Activated T-helper 1 cell treated with anti-CD3 and anti-CD28 coated beads, Interleukin-12 subunit alpha, Interleukin-12 subunit beta, Interleukin-2, Interleukin-4 antibody, amounts not matched to agents 30 ng/mL and 10 ng/mL and 1 ng/mL, durations not matched to agents 14 hours and 24 hours and 36 hours (primary cell): ENCODE measurements around the gene ROR2. TPM values are rescaled to one million over a fixed set of nuclear protein-coding genes. Genes with fewer than 3 reads are reported as not detected.

Experiments used
- DNase-seq: peaks from one replicate; pipeline ENCODE4 v3.0.0; 2021; ENCODE audit warnings: low spot score
- H3K27ac Mint-ChIP-seq: one replicate; pipeline ENCODE4 v1.8.0; 2021; ENCODE audit warnings: mild to moderate bottlenecking, mixed read lengths
- H3K27me3 Mint-ChIP-seq: one replicate; pipeline ENCODE4 v1.8.0; 2022; ENCODE audit warnings: mild to moderate bottlenecking, moderate library complexity, mixed read lengths; ENCODE audit not compliant: insufficient read depth
- H3K36me3 Mint-ChIP-seq: one replicate; pipeline ENCODE4 v1.8.0; 2021; ENCODE audit warnings: low read depth, mixed read lengths
- H3K4me1 Mint-ChIP-seq: one replicate; pipeline ENCODE4 v1.8.0; 2021; ENCODE audit warnings: low read depth, mixed read lengths
- H3K4me3 Mint-ChIP-seq: one replicate; pipeline ENCODE4 v1.8.0; 2021; ENCODE audit warnings: mild to moderate bottlenecking, moderate library complexity, mixed read lengths
- H3K9me3 Mint-ChIP-seq: one replicate; pipeline ENCODE4 v1.8.0; 2021; ENCODE audit warnings: mixed read lengths
- intact Hi-C: fragments of 100-400 bp; cut with micrococcal nuclease; formaldehyde crosslinking; loops from one replicate; pipeline ENCODE4 v1.15.1; 2024
- total RNA-seq: library from RNA; stranded (reverse); gene quantifications from 2 replicates; pipeline ENCODE4 v1.2.3, GENCODE V29; 2022

Gene ROR2
- total RNA-seq, 1 donor from 2014 or later, result 1.6 TPM

DNA sequence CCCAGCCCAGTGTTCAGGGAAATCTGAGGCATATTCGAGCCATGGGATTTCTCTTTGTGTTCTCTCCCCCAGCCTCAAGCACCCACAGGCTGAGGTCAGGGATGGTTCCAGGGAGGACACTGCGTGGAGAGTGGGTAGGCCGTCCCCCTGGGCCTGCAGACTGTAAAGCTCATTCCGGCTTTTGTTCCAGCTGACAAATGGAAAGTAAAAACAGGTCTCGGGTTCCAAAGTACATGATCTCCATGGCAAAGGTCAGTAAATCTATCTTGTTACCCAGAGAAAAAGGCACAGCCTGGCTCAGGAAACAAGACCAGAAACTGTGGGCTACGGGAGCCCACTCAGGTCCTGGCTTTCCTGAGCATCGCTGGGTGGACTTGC lies 116.2 kb downstream of the ROR2 start:
- no peaks in the 10 kb centered on the region for H3K9me3 Mint-ChIP-seq
- DNase-seq, result no peak
- intact Hi-C loops, result no loop called here
- H3K36me3 Mint-ChIP-seq, result no peaks in the 10 kb centered on the region
- no peak overlapping the region for H3K27ac Mint-ChIP-seq
- no peaks in the 10 kb centered on the region for H3K4me1 Mint-ChIP-seq
- peaks cover 5% of the 10 kb centered on the region for H3K27me3 Mint-ChIP-seq
- H3K4me3 Mint-ChIP-seq, result no peak overlapping the region

DNA sequence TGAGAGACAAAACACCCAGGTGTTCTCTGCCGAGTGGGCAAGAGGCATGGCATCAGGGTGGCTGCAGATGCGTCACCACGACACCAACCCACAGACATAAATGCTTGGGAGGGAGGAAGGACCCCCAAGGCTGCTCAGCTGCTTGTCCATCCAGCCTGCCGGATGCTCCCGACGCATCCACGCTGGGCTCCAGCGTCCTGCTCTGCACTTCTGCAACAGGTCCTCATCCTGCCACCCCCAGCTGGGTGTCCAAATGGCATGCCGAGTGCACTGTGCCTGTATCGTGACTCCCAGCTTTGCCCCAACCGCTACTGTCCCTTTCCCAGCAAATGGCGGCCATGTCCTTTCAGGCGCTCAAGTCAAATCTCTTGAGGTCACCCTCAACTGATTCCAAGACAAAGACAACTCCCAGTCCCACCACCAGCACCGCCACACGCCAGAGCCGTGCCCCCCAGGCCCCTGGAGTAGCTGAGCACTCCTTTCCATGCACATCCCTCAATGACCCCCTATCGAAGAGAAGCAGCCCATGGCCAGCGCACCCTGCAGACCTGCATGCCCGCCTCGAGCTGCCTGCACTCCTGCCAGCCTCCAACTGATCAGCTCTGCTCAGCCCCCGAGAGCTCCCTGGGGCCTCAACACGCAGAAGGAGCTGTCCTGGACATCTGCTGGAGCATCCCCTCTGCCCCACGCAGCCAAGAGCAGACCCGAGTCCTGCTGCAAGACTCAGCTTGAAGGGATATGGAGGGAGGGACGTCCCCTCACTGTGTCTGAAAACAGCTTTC lies 116.7 kb downstream of the ROR2 start:
- Mint-ChIP-seq H3K27ac (no peak overlapping the region), H3K27me3 (peaks cover 8% of the 10 kb centered on the region)

DNA sequence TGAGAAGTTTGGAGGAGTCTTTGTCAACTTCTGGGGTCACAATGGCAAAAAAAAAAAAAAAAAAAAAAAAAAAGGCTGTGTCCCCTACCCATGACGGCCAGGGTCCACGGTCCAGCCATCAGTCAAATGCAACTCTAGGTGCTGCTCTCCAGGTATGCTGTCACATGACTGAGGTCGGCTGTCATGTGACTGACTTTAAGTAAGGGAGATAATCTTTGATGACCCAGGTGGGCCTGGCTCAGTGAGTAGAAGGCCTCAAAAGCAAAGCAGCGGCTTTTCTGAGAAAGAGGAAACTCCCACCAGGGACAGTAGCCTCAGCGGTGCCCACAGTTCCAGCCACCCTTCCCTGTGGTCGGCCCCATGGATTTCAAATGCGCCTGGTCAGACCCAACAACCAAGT lies 117.7 kb downstream of the ROR2 start:
- Mint-ChIP-seq H3K4me1 (no peaks in the 10 kb centered on the region), H3K27ac (no peak overlapping the region), H3K36me3 (no peaks in the 10 kb centered on the region), H3K4me3 (no peak overlapping the region), H3K27me3 (peaks cover 9% of the 10 kb centered on the region), H3K9me3 (no peaks in the 10 kb centered on the region)
- intact Hi-C loops, result no loop called here
- DNase-seq, result no peak

More for the DNA sequence above, 116.7 kb downstream of the ROR2 start:
- DNase-seq, result no peak
- no peaks in the 10 kb centered on the region for H3K9me3 Mint-ChIP-seq
- intact Hi-C loops, result no loop called here
- H3K4me1 Mint-ChIP-seq, result no peaks in the 10 kb centered on the region
- no peaks in the 10 kb centered on the region for H3K36me3 Mint-ChIP-seq
- no peak overlapping the region for H3K4me3 Mint-ChIP-seq

DNA sequence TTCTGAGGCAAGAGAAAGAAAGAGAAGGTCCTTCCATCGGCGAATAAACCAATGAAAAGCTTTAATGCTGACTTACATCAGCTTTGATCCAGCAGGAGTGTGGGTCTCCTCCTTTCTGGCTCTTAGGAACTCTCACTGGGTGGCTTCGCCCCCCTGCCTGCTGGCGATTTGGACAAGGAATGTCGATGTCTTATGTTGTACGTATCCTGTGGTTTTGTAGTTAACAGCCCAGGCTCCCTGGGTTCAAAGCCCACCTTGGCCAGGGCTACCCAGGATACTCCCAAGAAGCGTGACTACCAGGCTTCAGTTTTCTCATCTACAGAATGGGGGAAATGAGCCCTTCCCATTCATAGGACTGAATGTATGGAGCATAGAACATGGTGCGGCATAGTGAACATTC lies 124.2 kb downstream of the ROR2 start:
- Mint-ChIP-seq H3K27me3 (peaks cover 14% of the 10 kb centered on the region), H3K27ac (no peak overlapping the region), H3K36me3 (no peaks in the 10 kb centered on the region), H3K4me3 (no peak overlapping the region), H3K9me3 (no peaks in the 10 kb centered on the region), H3K4me1 (no peaks in the 10 kb centered on the region)
- intact Hi-C loops, result no loop called here
- DNase-seq, result no peak

DNA sequence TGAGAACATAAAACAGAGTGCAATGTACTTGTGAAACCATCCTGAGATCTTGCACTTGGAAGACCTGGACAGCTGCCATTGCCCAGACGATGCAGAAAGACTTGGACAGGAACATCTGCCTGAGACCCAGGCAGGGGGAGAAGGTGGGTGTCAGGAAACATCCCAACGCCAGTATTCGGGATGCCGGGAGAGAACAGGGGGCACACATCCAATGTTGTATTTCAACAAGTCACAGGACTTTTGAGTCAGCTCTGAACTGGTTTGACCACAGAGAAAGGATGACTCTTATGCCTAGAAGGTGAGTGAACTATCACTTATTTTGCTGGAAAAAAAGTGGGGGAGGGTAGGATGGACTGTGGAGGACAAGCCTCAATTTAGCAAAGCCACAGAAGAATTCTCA lies 124.6 kb downstream of the ROR2 start:
- H3K27me3 Mint-ChIP-seq, result peaks cover 14% of the 10 kb centered on the region
- H3K36me3 Mint-ChIP-seq, result no peaks in the 10 kb centered on the region
- intact Hi-C loops, result no loop called here
- no peak for DNase-seq
- H3K4me1 Mint-ChIP-seq, result no peaks in the 10 kb centered on the region
- no peak overlapping the region for H3K4me3 Mint-ChIP-seq
- no peak overlapping the region for H3K27ac Mint-ChIP-seq
- no peaks in the 10 kb centered on the region for H3K9me3 Mint-ChIP-seq

DNA sequence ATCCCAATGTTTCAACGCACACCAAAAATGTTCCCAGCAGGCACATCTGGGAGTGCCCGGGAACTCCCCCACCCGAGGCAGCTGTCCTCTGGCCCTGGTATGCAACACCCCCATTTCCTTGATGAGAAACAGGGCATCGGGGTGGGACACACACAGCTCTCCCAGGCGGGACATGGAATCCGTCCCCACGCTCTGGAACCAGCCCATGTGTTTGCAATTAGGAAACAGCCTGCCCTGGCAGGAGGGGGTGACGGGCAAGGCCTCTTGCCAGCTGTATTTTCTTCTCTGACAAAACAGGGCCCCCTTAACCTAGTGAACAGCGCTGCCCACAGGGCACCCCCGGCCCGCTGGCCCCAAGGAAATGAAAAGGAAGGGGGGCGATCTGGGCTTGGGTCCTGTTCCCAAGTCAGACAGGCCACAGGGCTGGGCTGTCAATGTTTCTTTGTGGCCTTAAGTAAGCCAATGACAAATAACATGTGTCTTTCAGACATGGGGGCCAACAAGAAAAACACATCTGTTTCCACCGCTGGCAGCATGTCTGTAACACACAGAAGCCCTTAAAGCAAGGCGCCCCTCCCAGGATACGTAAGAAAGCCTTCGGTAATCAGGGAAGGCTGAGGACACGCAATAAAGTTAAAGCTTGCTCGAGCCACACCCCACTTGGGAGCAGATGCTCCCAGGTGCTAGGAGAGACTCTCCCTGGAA lies 125.3 kb downstream of the ROR2 start:
- Mint-ChIP-seq H3K4me1 (no peaks in the 10 kb centered on the region), H3K27ac (no peak overlapping the region), H3K27me3 (peaks cover 14% of the 10 kb centered on the region), H3K4me3 (no peak overlapping the region), H3K9me3 (no peaks in the 10 kb centered on the region), H3K36me3 (no peaks in the 10 kb centered on the region)
- intact Hi-C loops, result no loop called here
- DNase-seq, result no peak

DNA sequence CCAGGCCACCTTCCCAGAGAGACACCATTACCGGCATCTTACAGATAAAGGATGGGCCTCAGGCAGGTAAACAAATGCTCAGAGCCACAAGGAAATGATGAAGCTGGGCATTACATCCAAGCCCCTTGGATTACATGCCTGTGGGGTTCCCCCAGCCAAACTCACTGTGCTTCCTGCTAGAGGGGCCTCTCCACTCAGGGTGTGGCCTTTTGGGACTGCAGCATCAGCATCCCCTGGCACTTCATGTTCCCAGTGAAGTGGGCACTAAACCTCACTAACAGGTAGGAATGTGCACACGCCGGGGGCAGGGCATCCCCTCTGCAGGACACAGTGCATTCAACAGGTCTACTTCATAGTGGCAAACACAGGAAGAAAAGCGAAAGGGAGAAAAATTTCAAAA lies 125.9 kb downstream of the ROR2 start:
- Mint-ChIP-seq H3K4me1 (no peaks in the 10 kb centered on the region), H3K27me3 (peaks cover 14% of the 10 kb centered on the region), H3K36me3 (no peaks in the 10 kb centered on the region), H3K9me3 (no peaks in the 10 kb centered on the region), H3K4me3 (no peak overlapping the region), H3K27ac (no peak overlapping the region)
- DNase-seq, result no peak
- intact Hi-C loops, result no loop called here

DNA sequence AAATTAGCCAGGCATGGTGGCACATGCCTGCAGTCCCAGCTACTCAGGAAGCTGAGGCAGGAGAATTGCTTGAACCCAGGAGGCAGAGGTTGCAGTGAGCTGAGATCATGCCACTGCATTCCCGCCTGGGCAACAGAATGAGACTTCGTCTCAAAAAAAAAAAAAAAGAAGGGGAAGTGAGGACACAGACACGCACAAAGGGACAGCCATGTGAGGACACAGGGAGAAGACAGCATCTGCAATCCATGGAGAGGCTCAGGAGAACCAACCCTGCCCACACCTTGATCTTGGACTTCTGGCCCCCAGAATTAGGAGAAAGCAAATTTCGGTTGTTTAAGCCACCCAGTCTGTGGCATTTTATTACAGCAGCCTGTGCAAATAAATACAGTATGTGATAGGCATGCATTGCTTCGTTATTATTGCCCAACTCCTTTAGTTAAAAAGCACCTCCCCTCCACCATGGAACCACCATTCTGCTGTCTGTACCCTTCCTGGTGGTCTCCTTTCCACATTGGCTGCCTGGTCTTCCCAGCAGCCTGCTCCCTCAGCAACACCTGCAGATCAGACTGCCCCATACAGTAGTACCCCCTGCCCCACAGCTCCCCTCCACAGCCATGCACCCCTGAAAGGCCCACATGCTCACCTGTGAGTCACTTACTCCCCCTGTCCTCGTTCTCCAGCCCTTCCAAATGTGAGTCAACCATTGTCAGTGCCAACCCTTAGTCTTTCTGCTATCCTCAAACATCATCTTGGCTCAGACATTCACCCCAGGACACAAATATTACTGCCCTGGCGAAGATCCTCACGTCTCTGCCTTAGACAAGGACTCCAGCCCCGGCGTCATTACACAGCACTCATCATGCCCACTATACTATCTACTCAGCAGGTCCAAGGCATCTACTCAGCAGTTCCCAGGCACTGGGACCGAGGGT lies 128.8 kb downstream of the ROR2 start:
- intact Hi-C loops, result no loop called here
- Mint-ChIP-seq H3K27me3 (peaks cover 8% of the 10 kb centered on the region), H3K9me3 (no peaks in the 10 kb centered on the region), H3K4me3 (no peak overlapping the region), H3K4me1 (no peaks in the 10 kb centered on the region), H3K27ac (no peak overlapping the region), H3K36me3 (no peaks in the 10 kb centered on the region)
- DNase-seq, result no peak

DNA sequence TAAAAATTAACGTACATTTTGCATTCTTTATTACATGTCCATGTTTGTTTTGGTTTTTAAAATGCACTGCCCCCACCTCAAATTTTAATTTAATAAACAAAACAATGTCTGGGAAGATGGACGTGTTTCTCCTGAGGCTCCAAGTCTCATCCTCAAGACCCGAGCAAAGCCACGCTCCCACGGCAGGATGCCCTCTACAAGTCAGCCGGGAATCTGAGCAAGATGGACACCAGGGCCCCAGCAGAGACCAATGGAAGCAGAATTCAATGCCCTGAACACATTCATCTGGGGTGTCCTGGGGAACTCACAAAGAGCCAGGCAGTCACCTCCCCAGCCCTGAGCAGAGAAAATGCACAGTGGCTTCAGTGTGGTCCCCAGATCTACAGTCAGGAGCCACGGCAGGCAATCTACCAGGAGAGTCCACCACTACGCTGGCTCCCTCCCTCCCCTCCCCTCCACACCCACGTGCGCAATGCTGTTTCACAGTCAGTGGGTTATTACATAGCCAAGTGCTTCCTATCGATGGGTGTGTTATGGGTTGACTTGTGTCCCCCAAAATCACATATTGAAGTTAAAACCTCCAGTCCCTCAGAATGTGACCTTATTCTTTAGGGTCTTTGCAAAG lies 129.8 kb downstream of the ROR2 start:
- DNase-seq, result no peak
- Mint-ChIP-seq H3K27me3 (peaks cover 8% of the 10 kb centered on the region), H3K9me3 (no peaks in the 10 kb centered on the region), H3K4me1 (no peaks in the 10 kb centered on the region), H3K4me3 (no peak overlapping the region), H3K36me3 (no peaks in the 10 kb centered on the region), H3K27ac (no peak overlapping the region)
- intact Hi-C loops, result no loop called here

DNA sequence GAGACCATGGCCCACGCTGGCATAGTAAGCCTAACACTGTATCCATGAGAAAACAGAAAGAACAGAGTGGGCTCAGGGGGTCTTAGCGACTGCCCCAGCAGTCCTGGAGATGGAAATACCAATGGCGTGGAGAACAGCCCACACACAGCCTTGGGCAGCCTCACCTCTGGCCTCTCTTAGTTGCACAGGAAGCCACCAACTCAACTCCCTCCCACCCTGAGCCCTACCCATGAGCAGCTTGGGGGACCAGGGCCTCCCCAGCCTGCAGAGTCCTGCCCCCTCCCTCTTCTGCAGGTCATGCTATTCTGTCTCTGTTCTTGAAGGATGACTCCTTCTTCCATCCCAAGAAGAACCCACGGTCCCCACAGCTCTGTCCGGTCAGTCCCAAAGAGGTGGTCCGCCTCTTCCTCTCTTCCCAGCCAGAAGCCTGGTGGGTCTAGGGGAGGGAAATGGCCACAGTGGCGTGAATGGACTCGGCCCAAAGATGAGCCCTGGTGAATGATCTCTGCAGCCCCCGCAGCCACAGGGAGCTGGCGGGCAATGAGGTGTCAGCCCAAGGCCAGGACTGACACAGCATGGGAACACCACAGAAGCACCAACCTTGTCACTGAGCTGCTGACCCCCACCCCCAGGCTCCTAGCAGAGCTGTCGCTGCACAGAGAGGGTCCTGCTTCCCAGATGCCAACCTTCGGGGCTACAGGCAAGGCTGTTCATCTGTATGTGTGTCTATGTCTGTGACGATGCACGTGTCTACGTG lies 131.2 kb downstream of the ROR2 start:
- Mint-ChIP-seq H3K4me3 (no peak overlapping the region), H3K27ac (no peak overlapping the region), H3K4me1 (no peaks in the 10 kb centered on the region), H3K27me3 (peaks cover 11% of the 10 kb centered on the region), H3K36me3 (no peaks in the 10 kb centered on the region), H3K9me3 (no peaks in the 10 kb centered on the region)
- intact Hi-C loops, result no loop called here
- no peak for DNase-seq

DNA sequence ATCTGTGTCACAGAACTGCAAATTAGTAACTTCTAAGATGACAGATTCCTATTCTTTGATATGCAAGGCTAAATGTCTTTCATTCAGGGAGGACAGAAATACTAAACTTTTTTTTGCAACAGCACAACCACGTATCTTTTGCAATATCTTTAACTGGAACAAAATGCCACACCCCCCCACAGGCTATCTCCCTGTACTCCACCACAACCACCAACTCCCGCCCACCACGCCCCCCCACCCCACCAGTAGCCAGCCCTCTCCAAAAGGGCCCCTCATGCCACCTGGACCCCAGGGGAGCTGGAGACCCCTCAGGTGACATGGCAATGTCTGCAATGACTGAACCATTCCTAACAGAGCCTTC lies 131.8 kb downstream of the ROR2 start:
- Mint-ChIP-seq H3K9me3 (no peaks in the 10 kb centered on the region), H3K4me1 (no peaks in the 10 kb centered on the region), H3K27ac (no peak overlapping the region), H3K27me3 (peaks cover 12% of the 10 kb centered on the region), H3K36me3 (no peaks in the 10 kb centered on the region), H3K4me3 (no peak overlapping the region)
- intact Hi-C loops, result no loop called here
- DNase-seq, result no peak

DNA sequence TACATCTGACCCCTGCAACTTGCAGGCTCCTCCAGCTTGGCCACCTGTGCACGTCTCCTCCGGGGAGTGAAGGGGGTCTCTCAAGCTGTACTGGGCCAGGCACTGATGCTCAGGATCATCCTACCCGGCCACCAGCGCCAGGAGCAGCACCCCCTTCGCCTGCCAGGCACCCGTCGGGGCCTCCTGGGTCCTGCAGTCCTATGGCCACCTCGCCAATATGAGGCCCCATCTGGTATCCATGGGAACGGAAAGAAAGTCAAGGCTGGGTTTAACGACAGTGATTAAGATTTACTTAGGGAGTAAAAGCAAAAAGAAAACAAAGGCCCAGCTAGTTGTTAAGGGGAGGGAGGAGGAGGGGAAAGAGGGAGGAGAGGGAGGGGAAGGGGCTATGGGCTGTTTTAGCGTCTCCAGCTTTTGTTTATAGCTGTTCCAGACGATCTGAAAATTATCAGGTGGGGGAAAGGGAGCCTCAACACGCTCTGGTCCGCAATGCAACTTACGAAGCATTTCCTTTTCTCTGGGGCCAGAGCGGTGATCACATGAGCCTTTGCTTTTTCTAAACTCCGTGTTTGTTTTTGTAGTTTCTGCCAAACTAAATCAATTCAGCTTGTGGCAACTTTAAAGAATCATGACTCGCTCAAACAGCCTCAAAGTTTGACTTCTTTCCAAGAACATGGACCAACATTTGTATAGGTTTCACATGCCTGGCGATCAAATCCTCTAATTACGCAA lies 132.4 kb downstream of the ROR2 start:
- no peak for DNase-seq
- no peaks in the 10 kb centered on the region for H3K36me3 Mint-ChIP-seq
- peaks cover 10% of the 10 kb centered on the region for H3K27me3 Mint-ChIP-seq
- H3K4me3 Mint-ChIP-seq, result no peak overlapping the region
- H3K9me3 Mint-ChIP-seq, result no peaks in the 10 kb centered on the region
- H3K27ac Mint-ChIP-seq, result no peak overlapping the region
- intact Hi-C loops, result no loop called here
- H3K4me1 Mint-ChIP-seq, result no peaks in the 10 kb centered on the region
